ENCODE measurements around the gene CARMIL1.

DNA sequence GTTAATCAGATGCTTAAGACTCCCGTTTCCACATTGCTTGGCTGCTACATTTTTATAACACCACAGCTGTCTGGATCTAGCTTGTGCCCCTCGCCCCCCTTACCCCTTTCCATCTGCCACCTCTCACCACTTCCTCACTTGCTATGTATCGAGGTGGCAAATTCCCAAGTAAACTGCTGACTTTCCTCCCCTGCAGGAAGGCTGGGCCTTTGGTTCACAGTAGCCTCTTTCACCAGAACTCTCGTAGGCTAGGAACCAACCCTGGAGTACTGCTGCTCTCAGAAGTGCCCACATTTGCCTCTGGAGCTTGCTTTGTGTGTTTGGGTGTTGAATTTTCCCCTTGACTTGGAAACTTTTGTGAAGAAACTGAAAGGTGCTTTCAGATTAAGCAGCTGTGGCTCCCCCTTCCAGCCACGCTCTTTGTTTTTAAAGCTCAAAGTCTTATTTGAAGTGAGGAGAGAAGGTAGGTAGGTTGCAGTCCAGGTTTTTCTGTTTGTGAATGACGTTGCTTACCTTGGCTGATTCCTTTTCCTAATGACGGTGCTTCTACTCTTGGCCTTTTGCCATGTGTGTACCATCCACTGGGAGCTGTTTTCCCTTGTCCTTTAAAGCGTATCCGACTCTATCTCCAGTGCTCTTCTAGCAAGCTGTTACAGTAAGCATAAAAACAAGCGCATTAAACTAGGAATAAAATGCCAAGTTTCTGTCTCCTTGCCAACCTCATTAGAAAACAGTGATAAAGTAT, 90.4 kb downstream of the CARMIL1 start:
- TF ChIP-seq, protein P1, sequence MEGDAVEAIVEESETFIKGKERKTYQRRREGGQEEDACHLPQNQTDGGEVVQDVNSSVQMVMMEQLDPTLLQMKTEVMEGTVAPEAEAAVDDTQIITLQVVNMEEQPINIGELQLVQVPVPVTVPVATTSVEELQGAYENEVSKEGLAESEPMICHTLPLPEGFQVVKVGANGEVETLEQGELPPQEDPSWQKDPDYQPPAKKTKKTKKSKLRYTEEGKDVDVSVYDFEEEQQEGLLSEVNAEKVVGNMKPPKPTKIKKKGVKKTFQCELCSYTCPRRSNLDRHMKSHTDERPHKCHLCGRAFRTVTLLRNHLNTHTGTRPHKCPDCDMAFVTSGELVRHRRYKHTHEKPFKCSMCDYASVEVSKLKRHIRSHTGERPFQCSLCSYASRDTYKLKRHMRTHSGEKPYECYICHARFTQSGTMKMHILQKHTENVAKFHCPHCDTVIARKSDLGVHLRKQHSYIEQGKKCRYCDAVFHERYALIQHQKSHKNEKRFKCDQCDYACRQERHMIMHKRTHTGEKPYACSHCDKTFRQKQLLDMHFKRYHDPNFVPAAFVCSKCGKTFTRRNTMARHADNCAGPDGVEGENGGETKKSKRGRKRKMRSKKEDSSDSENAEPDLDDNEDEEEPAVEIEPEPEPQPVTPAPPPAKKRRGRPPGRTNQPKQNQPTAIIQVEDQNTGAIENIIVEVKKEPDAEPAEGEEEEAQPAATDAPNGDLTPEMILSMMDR (IDR thresholded peaks at IDR 0.05): no peak
- no peak for TF ChIP-seq EP300 (IDR thresholded peaks at IDR 0.05)

Measured in suprapubic skin (tissue), 3 donors.